M059J (cell line): ENCODE results near the gene DOC2A. TPM values are rescaled to one million over a fixed set of nuclear protein-coding genes. Genes with fewer than 3 reads are reported as not detected.
"Not testable (repeated sequence)": the region's sequence is repeated elsewhere in the genome, so short reads cannot be mapped to it uniquely, and the experiment has no call there.

ENCODE experiments used
- DNase-seq: peaks from one replicate; pipeline ENCODE4 v3.0.0-alpha.2; 2012; ENCODE audit warnings: low read depth
- total RNA-seq: library from RNA; depleted of rRNA; stranded (reverse); fragments of >200 nt; shearing (Covaris generic); gene quantifications from 2 replicates; pipeline ENCODE4 v1.2.3, GENCODE V29; 2014

DOC2A gene
- total RNA-seq, 1 experiment from 2014 or later, result 0.52 TPM

- no peak for DNase-seq
These were observed 17.0 kb upstream of the DOC2A start for GRCh38 chr16:30027588-30028437.

- DNase-seq, result no peak
These were observed 15.6 kb upstream of the DOC2A start for GRCh38 chr16:30026449-30026848.

- no peak for DNase-seq
These were observed 14.7 kb upstream of the DOC2A start for GRCh38 chr16:30025574-30025973.

- no peak for DNase-seq
These were observed 14.3 kb upstream of the DOC2A start for GRCh38 chr16:30025156-30025555.

GRCh38 chr16:30024451-30024850 is 13.6 kb upstream of the DOC2A start:
- no peak for DNase-seq

- no peak for DNase-seq
These were observed 12.8 kb upstream of the DOC2A start for GRCh38 chr16:30023586-30023985.

- DNase-seq, result no peak
These were observed 12.1 kb upstream of the DOC2A start, which contains the start of gene C16orf92 for GRCh38 chr16:30022887-30023286. C16orf92 (plus strand) TSS chr16:30023198; CDS start chr16:30023341, 143 bp downstream.

GRCh38 chr16:30018731-30019158 is 7.9 kb upstream of the DOC2A start:
- DNase-seq, result no peak

GRCh38 chr16:30017937-30018336 is 7.1 kb upstream of the DOC2A start:
- not testable (repeated sequence) for DNase-seq

- DNase-seq, result no peak
These were observed 6.4 kb upstream of the DOC2A start for GRCh38 chr16:30017277-30017656.

- DNase-seq, result no peak
These were observed 5.9 kb upstream of the DOC2A start for GRCh38 chr16:30016555-30017276.

GRCh38 chr16:30015450-30015849 is 4.6 kb upstream of the DOC2A start:
- DNase-seq, result not testable (repeated sequence)

- DNase-seq, result not testable (repeated sequence)
These were observed 1.8 kb upstream of the DOC2A start for GRCh38 chr16:30012598-30012997.

GRCh38 chr16:30011714-30012504 is 1.1 kb upstream of the DOC2A start:
- no peak for DNase-seq

- no peak for DNase-seq
These were observed 610 bp downstream of the DOC2A start for GRCh38 chr16:30009990-30010843.

- DNase-seq, result no peak
These were observed 1.6 kb downstream of the DOC2A start for GRCh38 chr16:30009085-30009862.

- no peak for DNase-seq
These were observed 3.4 kb downstream of the DOC2A start for GRCh38 chr16:30007378-30007895.

- no peak for DNase-seq
These were observed 4.0 kb downstream of the DOC2A start for GRCh38 chr16:30006659-30007377.

GRCh38 chr16:30006095-30006473 is 4.7 kb downstream of the DOC2A start:
- DNase-seq, result no peak
